ENCODE results near the gene SNAP23.

DNA sequence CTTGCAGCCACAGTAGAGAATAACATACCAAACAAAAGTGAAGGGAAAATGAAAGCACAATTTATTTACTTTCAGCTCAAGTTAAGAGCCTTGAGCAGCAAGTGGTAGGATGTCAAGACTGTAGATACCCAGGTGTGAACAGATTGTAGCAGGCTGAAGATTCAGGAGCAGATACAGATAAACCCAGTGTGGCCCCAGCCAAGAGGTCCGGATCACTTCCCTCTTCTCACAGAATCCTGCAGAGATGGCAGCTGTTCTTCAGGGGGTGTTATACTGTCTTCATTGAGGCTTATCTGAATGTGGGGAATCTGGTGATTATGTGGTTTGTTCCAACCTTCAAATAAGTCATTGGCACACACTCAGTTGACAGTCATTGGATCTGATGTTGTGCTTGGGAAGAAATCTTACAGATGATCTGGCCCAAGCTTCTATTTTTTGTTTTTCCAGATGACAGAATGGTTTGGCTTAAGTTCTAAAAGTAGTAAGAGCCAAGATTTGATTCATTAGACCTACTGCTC, 82.1 kb downstream of the SNAP23 start:
- TF ChIP-seq, protein P1, sequence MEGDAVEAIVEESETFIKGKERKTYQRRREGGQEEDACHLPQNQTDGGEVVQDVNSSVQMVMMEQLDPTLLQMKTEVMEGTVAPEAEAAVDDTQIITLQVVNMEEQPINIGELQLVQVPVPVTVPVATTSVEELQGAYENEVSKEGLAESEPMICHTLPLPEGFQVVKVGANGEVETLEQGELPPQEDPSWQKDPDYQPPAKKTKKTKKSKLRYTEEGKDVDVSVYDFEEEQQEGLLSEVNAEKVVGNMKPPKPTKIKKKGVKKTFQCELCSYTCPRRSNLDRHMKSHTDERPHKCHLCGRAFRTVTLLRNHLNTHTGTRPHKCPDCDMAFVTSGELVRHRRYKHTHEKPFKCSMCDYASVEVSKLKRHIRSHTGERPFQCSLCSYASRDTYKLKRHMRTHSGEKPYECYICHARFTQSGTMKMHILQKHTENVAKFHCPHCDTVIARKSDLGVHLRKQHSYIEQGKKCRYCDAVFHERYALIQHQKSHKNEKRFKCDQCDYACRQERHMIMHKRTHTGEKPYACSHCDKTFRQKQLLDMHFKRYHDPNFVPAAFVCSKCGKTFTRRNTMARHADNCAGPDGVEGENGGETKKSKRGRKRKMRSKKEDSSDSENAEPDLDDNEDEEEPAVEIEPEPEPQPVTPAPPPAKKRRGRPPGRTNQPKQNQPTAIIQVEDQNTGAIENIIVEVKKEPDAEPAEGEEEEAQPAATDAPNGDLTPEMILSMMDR (IDR thresholded peaks at IDR 0.05; ENCODE audit: borderline replicate concordance, extremely low read depth, low read length, poor library complexity, severe bottlenecking): no peak
- TF ChIP-seq EZH2 (IDR thresholded peaks at IDR 0.05; ENCODE audit: borderline replicate concordance, low read depth, low read length, severe bottlenecking): no peak

Measured in DND-41 (cell line).